Activated CD8-positive, alpha-beta memory T cell treated with anti-CD3 and anti-CD28 coated beads, Interleukin-2, amount 50 U/mL, for 4 hours (primary cell): ENCODE results near the gene LMNB1.

Experiments
- DNase-seq: peaks from one replicate; pipeline ENCODE4 v3.0.0-alpha.2; 2020

The LMNB1 gene

DNA sequence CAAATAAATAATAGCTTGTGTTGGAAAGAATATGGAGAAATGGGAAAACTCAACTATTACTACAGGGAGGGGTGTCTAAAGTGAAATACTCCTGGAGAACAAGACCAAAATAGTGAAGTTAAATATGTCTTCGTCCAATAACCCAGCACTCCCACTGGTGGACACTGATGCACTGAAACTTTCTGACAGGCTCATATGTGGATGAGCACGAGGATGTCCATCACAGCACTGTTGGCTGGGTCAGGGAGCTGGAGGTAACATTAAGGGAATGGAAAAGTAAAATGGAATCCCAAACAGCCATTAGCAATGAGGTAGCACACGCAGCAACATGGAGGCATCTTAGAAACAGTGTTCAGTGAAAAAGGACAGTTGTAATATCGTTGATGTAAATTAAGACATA lies 86.5 kb downstream of the LMNB1 start:
- DNase-seq = no peak

DNA sequence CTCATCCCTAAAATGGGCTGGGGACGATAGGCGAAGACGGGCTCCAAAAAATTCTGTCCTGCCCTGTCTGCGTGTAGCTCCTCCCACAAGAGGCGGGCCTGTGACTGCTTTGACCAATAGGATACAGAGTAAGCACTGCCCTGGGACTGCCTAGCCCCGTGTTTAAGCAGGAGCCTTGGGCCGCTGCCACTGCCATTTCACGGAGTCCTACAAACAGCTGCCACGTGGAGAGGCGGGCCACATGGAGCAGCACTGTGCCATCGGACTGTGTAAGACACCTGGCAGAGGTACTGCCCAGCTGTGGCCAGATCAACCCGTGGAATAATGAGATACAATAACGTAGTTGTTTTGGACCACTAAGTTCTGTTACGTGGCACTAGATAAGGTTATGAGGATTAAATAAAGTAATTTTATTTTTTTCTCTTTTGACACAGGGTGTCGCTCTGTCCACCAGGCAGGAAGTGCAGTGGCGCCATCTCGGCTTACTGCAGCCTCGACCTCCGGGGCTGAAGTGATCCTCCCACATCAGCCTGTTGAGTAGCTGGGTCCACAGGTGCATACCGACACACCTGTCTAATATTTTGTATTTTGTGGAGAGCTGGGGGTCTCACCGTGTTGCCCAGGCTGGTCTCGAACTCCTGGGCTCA lies 87.2 kb downstream of the LMNB1 start:
- no peak for DNase-seq

GRCh38 chr5:126865299-126865698 lies 88.4 kb downstream of the LMNB1 start:
- no peak for DNase-seq

- no peak for DNase-seq
Observed at GRCh38 chr5:126866851-126867636, 90.1 kb downstream of the LMNB1 start.

GRCh38 chr5:126868338-126869004 lies 91.5 kb downstream of the LMNB1 start:
- DNase-seq = no peak

GRCh38 chr5:126869005-126869451 lies 92.1 kb downstream of the LMNB1 start:
- DNase-seq = peak; percentile 35

DNA sequence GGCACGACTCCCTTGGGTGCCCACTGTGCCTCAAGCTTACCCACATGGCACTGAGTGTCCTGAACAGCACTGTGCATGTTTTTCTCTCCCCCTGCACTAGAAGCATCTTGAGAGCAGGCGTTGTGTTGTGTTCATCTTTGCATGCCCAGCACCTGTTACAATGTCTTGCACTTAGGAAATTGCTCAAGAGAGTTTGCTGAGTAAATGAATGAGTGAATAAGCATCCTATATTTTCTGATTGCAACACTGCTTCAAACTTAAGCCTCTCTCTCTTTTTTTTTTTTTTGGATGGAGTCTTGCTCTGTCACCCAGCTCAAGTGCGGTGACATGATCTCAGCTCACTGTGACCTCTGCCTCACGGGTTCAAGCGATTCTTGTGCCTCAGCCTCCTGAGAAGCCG lies 94.5 kb downstream of the LMNB1 start:
- DNase-seq = no peak

DNA sequence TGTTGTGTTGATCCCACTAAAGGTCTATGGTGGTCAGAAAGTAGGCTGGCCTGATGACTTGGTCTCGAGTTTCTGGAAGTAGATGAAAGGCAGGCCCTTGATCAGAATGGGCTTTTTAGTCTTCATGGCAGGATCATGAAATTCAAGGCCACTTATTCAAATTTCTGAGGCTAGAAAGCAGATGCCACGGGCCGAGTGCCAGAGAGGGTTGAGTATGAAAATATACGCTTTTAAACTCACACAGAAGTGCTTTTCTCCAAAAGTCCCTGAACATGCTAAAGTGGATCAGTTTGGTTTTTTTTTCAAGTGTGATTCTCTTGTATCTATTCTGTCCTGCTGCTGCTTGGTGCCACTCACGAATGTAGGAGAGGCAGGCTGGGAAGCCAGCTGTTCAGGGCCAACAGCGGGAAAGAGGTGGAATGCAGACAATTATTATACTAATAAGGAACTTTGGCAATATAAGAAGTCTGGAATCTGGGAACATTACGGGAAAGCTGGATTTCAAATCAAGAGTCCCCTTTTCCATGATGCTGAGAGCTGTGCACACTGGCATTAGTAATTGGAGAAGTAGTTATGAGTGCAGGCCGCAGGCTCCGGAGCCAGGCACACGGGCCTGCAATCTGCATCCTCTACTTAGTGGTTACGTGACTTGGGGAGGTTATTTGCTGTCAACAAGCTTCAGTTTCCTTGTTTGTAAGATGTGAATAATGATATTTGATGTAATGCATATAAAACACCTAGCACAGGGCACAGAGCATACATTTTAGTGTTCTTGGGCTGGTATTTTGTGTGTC lies 95.8 kb downstream of the LMNB1 start:
- DNase-seq = no peak

DNA sequence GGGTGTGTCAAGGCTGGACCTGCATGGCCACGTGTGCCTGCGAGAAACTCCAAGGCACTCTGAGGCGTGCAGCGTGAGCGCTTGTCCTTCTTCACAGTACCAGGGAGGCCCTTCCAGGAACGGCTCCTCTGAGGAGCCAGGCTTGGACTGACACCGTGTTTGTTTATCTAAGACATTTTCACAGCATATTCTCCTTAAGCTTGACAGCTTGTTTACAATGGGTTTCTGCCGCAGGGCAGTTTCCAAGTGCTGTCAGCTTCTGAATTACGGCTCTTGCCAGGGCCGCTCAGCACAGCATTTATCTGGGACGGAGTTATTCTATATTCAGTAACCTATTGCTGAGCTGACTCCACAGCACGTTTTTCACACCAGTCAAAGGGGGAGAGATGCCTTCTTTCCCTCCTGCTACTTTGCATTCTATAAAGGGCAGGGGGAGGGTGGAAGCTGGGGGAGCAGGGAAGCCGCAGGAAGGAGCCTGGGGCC lies 98.4 kb downstream of the LMNB1 start:
- DNase-seq = no peak

DNA sequence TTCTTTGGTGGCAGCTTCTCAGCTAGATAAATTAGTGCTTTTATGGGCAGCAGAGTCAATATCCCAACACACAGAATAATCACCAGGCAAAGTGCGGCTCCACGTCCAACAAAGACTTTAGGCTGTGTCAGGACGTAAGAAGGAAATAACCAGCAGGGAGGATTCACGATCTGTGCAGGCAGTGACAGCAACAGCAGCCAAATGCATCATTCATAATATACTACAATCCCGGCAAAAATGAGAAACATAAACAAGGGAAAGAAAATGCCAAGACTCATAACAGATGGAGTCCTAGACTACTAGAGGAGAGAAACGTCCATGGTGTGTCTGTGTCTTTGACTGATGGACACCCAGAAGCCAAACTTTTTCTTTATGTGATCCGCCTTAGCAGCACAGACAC lies 100.7 kb downstream of the LMNB1 start:
- no peak for DNase-seq

GRCh38 chr5:126878085-126878484 lies 101.1 kb downstream of the LMNB1 start:
- no peak for DNase-seq

DNA sequence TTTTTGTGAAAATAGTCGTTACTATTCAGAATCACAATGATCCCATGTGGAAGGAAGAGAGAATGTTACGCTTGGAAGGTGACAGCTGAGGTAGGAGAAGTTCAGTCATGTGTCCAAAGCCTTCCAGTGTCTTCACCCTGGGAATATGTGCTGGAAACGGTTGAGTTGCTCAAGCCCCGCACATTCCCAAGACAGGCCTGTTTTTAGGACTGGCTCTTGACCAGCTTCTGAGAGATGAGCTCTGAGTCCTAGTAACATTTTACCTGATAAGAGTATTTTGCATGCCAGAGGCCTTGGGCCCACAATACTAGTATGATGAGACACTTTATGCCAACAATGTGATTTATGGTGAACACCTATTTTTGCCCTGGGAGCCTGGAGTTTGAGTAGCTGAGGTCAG lies 101.7 kb downstream of the LMNB1 start:
- DNase-seq = no peak

- no peak for DNase-seq
Observed at GRCh38 chr5:126881821-126882600, 105.1 kb downstream of the LMNB1 start.

- no peak for DNase-seq
Observed at GRCh38 chr5:126883564-126884245, 106.8 kb downstream of the LMNB1 start.

GRCh38 chr5:126884269-126884819 lies 107.4 kb downstream of the LMNB1 start:
- DNase-seq = no peak
